GM19463 (cell line): Measurements from ENCODE around the gene S100Z.
"Not testable (repeated sequence)": the region's sequence is repeated elsewhere in the genome, so short reads cannot be mapped to it uniquely, and the experiment has no call there.

Experiments
- ATAC-seq: cut with Tn5 transposase; IDR thresholded peaks from one replicate; pipeline ENCODE4 v1.9.1; 2021; ENCODE audit warnings: mild to moderate bottlenecking, moderate library complexity; ENCODE audit not compliant: unreplicated experiment

The S100Z gene

GRCh38 chr5:76945238-76945637 lies 95.4 kb downstream of the S100Z start:
- not testable (repeated sequence) for ATAC-seq

- no peak for ATAC-seq
Measured at GRCh38 chr5:76946090-76946489, 96.3 kb downstream of the S100Z start.

GRCh38 chr5:76947082-76947503 lies 97.3 kb downstream of the S100Z start:
- ATAC-seq: no peak

GRCh38 chr5:76952795-76953536 lies 103.2 kb downstream of the S100Z start, which contains the start of gene CRHBP:
TSS of gene CRHBP (plus strand) at chr5:76953045. CDS start at chr5:76953135, 90 bp downstream.
- no peak for ATAC-seq

GRCh38 chr5:76953551-76954382 lies 104.0 kb downstream of the S100Z start:
- no peak for ATAC-seq

- ATAC-seq: no peak
Measured at GRCh38 chr5:76954383-76954763, 104.6 kb downstream of the S100Z start.

- no peak for ATAC-seq
Measured at GRCh38 chr5:76956033-76956432, 106.2 kb downstream of the S100Z start.

- no peak for ATAC-seq
Measured at GRCh38 chr5:76958991-76959767, 109.4 kb downstream of the S100Z start.

- ATAC-seq: peak; percentile 97
Measured at GRCh38 chr5:76960004-76960625, 110.3 kb downstream of the S100Z start.

- ATAC-seq: no peak
Measured at GRCh38 chr5:76964060-76964459, 114.2 kb downstream of the S100Z start.
